Ovary (tissue), 3 donors: ENCODE measurements around the gene PAF1.

ENCODE experiments used
- EP300 ChIP-seq: sonication (generic); formaldehyde crosslinking; IDR thresholded peaks from one replicate; pipeline ENCODE4 v1.6.1; 2017; ENCODE audit warnings: antibody characterized with exemption
- POLR2A ChIP-seq: fragments of 450-650 bp; IDR thresholded peaks from one replicate; pipeline ENCODE4 v1.6.1; 2017; ENCODE audit warnings: antibody characterized with exemption, mild to moderate bottlenecking, moderate library complexity
- TF ChIP-seq, protein P1 (sequence below), 3 donors: fragments of 450-650 bp in 2 of 3; fragments of 200-600 bp in 1 of 3; IDR thresholded peaks; one replicate each; pipeline versions ENCODE4 v1.5.1 to v1.8.0; 2016 to 2022; ENCODE audit warnings: antibody characterized with exemption in 3 of 3, mild to moderate bottlenecking in 1 of 3
- donor health status: DM: no; HTN: no; CAD: no.

DNA sequence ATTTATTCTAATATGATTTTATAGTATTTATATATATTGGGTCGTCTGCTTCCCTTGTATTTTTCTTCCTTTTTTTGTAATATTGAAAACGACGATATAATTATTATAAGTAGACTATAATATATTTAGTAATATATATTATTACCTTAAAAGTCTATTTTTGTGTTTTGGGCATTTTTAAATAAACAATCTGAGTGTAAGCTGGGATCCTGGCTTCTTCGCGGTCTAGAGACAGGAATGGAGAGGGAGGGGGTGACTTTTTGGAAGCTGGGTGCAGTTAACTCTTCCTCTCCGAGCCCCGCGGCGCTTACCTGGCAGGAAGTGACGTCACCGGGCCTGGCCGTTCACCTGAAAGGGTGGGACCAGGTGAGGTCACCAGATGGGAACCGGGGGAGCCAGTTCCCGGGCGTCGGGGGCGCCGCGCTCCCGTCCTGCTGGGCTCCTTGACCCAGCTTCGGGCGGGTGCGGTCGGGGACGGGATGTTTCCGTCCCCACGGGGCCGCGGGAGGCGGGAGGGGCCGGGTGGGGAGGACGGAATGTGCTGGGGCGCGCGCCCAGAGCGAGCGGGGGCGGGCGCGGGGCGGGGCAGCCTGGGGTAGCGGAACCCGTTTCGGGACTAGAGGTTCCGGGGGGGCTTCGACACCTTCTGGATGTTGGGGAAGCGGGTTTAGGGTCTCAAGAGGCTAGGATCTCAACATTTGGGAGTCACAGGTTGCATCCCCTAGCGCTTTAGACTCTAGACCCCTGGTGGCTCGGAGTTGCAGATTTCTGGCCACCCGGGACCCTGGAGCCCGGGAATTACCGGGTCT lies 18.5 kb upstream of the PAF1 start:
- TF ChIP-seq POLR2A (peak; percentile 71), EP300 (peak; percentile 84)
- TF ChIP-seq, protein P1, sequence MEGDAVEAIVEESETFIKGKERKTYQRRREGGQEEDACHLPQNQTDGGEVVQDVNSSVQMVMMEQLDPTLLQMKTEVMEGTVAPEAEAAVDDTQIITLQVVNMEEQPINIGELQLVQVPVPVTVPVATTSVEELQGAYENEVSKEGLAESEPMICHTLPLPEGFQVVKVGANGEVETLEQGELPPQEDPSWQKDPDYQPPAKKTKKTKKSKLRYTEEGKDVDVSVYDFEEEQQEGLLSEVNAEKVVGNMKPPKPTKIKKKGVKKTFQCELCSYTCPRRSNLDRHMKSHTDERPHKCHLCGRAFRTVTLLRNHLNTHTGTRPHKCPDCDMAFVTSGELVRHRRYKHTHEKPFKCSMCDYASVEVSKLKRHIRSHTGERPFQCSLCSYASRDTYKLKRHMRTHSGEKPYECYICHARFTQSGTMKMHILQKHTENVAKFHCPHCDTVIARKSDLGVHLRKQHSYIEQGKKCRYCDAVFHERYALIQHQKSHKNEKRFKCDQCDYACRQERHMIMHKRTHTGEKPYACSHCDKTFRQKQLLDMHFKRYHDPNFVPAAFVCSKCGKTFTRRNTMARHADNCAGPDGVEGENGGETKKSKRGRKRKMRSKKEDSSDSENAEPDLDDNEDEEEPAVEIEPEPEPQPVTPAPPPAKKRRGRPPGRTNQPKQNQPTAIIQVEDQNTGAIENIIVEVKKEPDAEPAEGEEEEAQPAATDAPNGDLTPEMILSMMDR (IDR thresholded peaks at IDR 0.05): no peak
